Astrocyte (in vitro differentiated cells and primary cell): Measurements from ENCODE around the gene POLA1. TPM values are rescaled to one million over a fixed set of nuclear protein-coding genes. Genes with fewer than 3 reads are reported as not detected.

Source experiments
- DNase-seq: peaks from one replicate; pipeline ENCODE4 v3.0.0-alpha.2; 2010; ENCODE audit warnings: low read depth
- FAIRE-seq: peaks from 2 replicates; lab custom pipeline; 2011; peaks lifted over from hg19 to GRCh38; lab: Jason Lieb, UNC
- H2AFZ ChIP-seq: 2 replicates; pipeline ENCODE4 v1.6.0; 2012; ENCODE audit warnings: low read depth, low read length, inconsistent platforms
- H3K27ac ChIP-seq: 2 replicates; pipeline ENCODE4 v1.5.1; 2011; ENCODE audit warnings: low read depth, low read length, inconsistent platforms
- H3K27me3 ChIP-seq: 2 replicates; pipeline ENCODE4 v1.6.0; 2011; ENCODE audit warnings: low read length, inconsistent platforms; ENCODE audit not compliant: insufficient read depth
- H3K36me3 ChIP-seq: 2 replicates; pipeline ENCODE4 v1.5.1; 2011; ENCODE audit warnings: low read length, inconsistent platforms; ENCODE audit not compliant: insufficient read depth
- H3K4me1 ChIP-seq: 2 replicates; pipeline ENCODE4 v1.5.1; 2011; ENCODE audit warnings: low read length, inconsistent platforms; ENCODE audit not compliant: insufficient read depth
- H3K4me2 ChIP-seq: 2 replicates; pipeline ENCODE4 v1.6.0; 2012; ENCODE audit warnings: low read length, inconsistent platforms
- H3K4me3 ChIP-seq: 2 replicates; pipeline ENCODE4 v1.5.1; 2011; ENCODE audit warnings: low read depth, mild to moderate bottlenecking, low read length, inconsistent platforms; ENCODE audit not compliant: insufficient read depth
- H3K79me2 ChIP-seq: 2 replicates; pipeline ENCODE4 v1.6.0; 2012; ENCODE audit warnings: mild to moderate bottlenecking, low read length, inconsistent platforms; ENCODE audit not compliant: insufficient read depth
- H3K9ac ChIP-seq: 2 replicates; pipeline ENCODE4 v1.6.0; 2012; ENCODE audit warnings: mild to moderate bottlenecking, low read length, inconsistent platforms
- H3K9me3 ChIP-seq: 2 replicates; pipeline ENCODE4 v1.5.1; 2012; ENCODE audit warnings: low read depth, mild to moderate bottlenecking, low read length, inconsistent platforms; ENCODE audit not compliant: insufficient read depth
- H4K20me1 ChIP-seq: 2 replicates; pipeline ENCODE4 v1.6.0; 2012; ENCODE audit warnings: low read length, inconsistent platforms; ENCODE audit not compliant: insufficient read depth
- H3K27ac Mint-ChIP-seq: one replicate; pipeline ENCODE4 v1.8.0; 2021; ENCODE audit warnings: mild to moderate bottlenecking, mixed read lengths; ENCODE audit not compliant: unreplicated experiment
- H3K27me3 Mint-ChIP-seq: one replicate; pipeline ENCODE4 v1.8.0; 2021; ENCODE audit warnings: low read depth, mixed read lengths; ENCODE audit not compliant: unreplicated experiment
- H3K36me3 Mint-ChIP-seq: one replicate; pipeline ENCODE4 v1.8.0; 2021; ENCODE audit warnings: low read depth, mixed read lengths; ENCODE audit not compliant: unreplicated experiment
- H3K4me1 Mint-ChIP-seq: one replicate; pipeline ENCODE4 v1.8.0; 2021; ENCODE audit warnings: low read depth, mixed read lengths; ENCODE audit not compliant: unreplicated experiment
- H3K4me3 Mint-ChIP-seq: one replicate; pipeline ENCODE4 v1.8.0; 2021; ENCODE audit warnings: mild to moderate bottlenecking, moderate library complexity, mixed read lengths; ENCODE audit not compliant: unreplicated experiment
- H3K9me3 Mint-ChIP-seq: one replicate; pipeline ENCODE4 v1.8.0; 2021; ENCODE audit warnings: mild to moderate bottlenecking, mixed read lengths; ENCODE audit not compliant: unreplicated experiment
- EZH2 ChIP-seq: IDR thresholded peaks from 2 replicates; pipeline ENCODE4 v1.6.1; 2012; ENCODE audit warnings: mild to moderate bottlenecking, low read length, inconsistent platforms; ENCODE audit not compliant: insufficient read depth
- total RNA-seq: library from RNA; stranded (reverse); gene quantifications from 2 replicates; pipeline ENCODE4 v1.2.1, GENCODE V29; 2021
- TF ChIP-seq, protein P1 (sequence below): IDR thresholded peaks from 2 replicates; pipeline ENCODE4 v1.5.1; 2011; ENCODE audit warnings: low read depth, mild to moderate bottlenecking, inconsistent platforms, low read length, moderate library complexity; ENCODE audit not compliant: insufficient read depth

The POLA1 gene
- total RNA-seq, 1 donor from 2014 or later: 4.9 TPM

DNA sequence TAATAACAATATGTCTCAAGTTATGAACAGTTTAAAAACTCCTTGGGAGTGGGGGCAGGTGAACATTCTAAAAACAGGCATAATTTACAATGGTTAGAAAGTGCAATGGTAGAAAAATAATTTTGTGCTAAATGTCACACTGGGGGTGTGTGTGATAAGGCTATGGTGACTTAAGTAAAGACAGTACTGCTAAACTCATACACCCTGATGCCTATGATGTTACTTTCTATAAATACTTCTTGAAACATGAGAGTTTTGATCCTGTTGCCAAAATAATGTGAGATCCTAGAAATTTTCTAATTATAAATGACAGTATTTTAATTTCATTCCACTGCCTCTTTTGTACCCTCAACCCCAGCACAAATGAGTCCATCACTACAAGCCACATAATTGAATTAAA lies 144.2 kb downstream of the POLA1 start:
- Histone ChIP-seq H4K20me1 (no peaks in the 10 kb centered on the region), H3K4me1 (no peaks in the 10 kb centered on the region), H3K9me3 (no peaks in the 10 kb centered on the region), H3K4me3 (no peak overlapping the region), H3K4me2 (no peak overlapping the region), H2AFZ (no peak overlapping the region), H3K27ac (no peak overlapping the region), H3K36me3 (no peaks in the 10 kb centered on the region), H3K9ac (no peak overlapping the region), H3K79me2 (no peaks in the 10 kb centered on the region), H3K27me3 (no peaks in the 10 kb centered on the region)
- no peaks in the 10 kb centered on the region for H3K27me3 Mint-ChIP-seq
- H3K9me3 Mint-ChIP-seq: no peaks in the 10 kb centered on the region
- FAIRE-seq: no peak
- H3K4me3 Mint-ChIP-seq: no peak overlapping the region
- no peak for TF ChIP-seq EZH2
- TF ChIP-seq, protein P1, sequence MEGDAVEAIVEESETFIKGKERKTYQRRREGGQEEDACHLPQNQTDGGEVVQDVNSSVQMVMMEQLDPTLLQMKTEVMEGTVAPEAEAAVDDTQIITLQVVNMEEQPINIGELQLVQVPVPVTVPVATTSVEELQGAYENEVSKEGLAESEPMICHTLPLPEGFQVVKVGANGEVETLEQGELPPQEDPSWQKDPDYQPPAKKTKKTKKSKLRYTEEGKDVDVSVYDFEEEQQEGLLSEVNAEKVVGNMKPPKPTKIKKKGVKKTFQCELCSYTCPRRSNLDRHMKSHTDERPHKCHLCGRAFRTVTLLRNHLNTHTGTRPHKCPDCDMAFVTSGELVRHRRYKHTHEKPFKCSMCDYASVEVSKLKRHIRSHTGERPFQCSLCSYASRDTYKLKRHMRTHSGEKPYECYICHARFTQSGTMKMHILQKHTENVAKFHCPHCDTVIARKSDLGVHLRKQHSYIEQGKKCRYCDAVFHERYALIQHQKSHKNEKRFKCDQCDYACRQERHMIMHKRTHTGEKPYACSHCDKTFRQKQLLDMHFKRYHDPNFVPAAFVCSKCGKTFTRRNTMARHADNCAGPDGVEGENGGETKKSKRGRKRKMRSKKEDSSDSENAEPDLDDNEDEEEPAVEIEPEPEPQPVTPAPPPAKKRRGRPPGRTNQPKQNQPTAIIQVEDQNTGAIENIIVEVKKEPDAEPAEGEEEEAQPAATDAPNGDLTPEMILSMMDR: no peak
- H3K36me3 Mint-ChIP-seq: no peaks in the 10 kb centered on the region
- DNase-seq: no peak
- H3K27ac Mint-ChIP-seq: no peak overlapping the region
- no peaks in the 10 kb centered on the region for H3K4me1 Mint-ChIP-seq

DNA sequence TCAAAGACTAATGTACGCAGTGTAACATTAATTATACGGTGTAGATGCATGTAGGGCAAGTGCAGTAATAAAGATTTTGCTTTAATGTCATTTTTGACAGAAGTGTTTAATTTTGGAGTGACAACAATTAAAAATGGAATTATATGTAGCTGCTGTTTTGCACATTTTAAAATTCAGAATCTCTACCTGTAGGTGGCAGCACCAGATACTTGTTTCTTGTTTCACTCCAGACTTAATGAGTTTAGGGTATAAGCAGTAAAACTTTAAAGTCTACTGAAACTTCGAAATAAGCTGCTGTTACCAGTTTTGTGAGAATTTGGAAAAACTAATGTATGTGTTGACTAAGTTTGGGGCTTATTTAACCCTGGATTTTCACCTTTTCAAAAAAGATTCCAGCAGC lies 144.9 kb downstream of the POLA1 start:
- H3K4me1 Mint-ChIP-seq: no peaks in the 10 kb centered on the region
- H3K36me3 Mint-ChIP-seq: no peaks in the 10 kb centered on the region
- H3K27ac ChIP-seq: no peak overlapping the region
- H3K4me2 ChIP-seq: no peak overlapping the region
- no peaks in the 10 kb centered on the region for H3K9me3 Mint-ChIP-seq
- H3K36me3 ChIP-seq: no peaks in the 10 kb centered on the region
- DNase-seq (peak; percentile 14), FAIRE-seq (peak; percentile 17)
- H3K4me3 Mint-ChIP-seq: no peak overlapping the region
- TF ChIP-seq, protein P1: peak; percentile 41
- no peak for TF ChIP-seq EZH2
- H4K20me1 ChIP-seq: no peaks in the 10 kb centered on the region
- no peaks in the 10 kb centered on the region for H3K79me2 ChIP-seq
- no peaks in the 10 kb centered on the region for H3K27me3 Mint-ChIP-seq
- H2AFZ ChIP-seq: no peak overlapping the region
- H3K9me3 ChIP-seq: no peaks in the 10 kb centered on the region
- no peak overlapping the region for H3K27ac Mint-ChIP-seq
- no peak overlapping the region for H3K9ac ChIP-seq
- H3K4me3 ChIP-seq: no peak overlapping the region
- no peaks in the 10 kb centered on the region for H3K4me1 ChIP-seq
- H3K27me3 ChIP-seq: no peaks in the 10 kb centered on the region

- Histone ChIP-seq H3K4me3 (no peak overlapping the region), H3K27me3 (no peaks in the 10 kb centered on the region), H4K20me1 (no peaks in the 10 kb centered on the region), H2AFZ (no peak overlapping the region), H3K27ac (no peak overlapping the region), H3K9me3 (no peaks in the 10 kb centered on the region), H3K79me2 (no peaks in the 10 kb centered on the region), H3K4me1 (no peaks in the 10 kb centered on the region), H3K36me3 (no peaks in the 10 kb centered on the region), H3K4me2 (no peak overlapping the region), H3K9ac (no peak overlapping the region)
- H3K27ac Mint-ChIP-seq: no peak overlapping the region
- no peaks in the 10 kb centered on the region for H3K27me3 Mint-ChIP-seq
- H3K4me1 Mint-ChIP-seq: no peaks in the 10 kb centered on the region
- no peak for DNase-seq
- TF ChIP-seq, protein P1: no peak
- no peak for TF ChIP-seq EZH2
- no peaks in the 10 kb centered on the region for H3K36me3 Mint-ChIP-seq
- no peak for FAIRE-seq
- H3K4me3 Mint-ChIP-seq: no peak overlapping the region
- no peaks in the 10 kb centered on the region for H3K9me3 Mint-ChIP-seq
These were observed 145.6 kb downstream of the POLA1 start for GRCh38 chrX:24839331-24839730.
